SK-N-SH (cell line): ENCODE results near the gene SNRNP70. TPM values are rescaled to one million over a fixed set of nuclear protein-coding genes. Genes with fewer than 3 reads are reported as not detected.

Source experiments
- CTCF ChIA-PET: fragments of 300-600, 350-600 bp; formaldehyde crosslinking; extraction: SDS; loops from one replicate; lab custom pipeline; 2021; lab: Yijun Ruan, JAX
- POLR2A ChIA-PET: fragments of 350-600 bp; sonication (Branson Sonifier 250); formaldehyde crosslinking; extraction: SDS; loops from one replicate; lab custom pipeline; 2020; ENCODE audit warnings: antibody characterized with exemption, inconsistent platforms; lab: Yijun Ruan, JAX
- DNase-seq: peaks from one replicate; pipeline ENCODE4 v3.0.0; 2012
- H2AFZ ChIP-seq: fragments of 200-600 bp; sonication (generic); 2 replicates; pipeline ENCODE4 v1.8.1; 2016; ENCODE audit warnings: antibody characterized with exemption, mild to moderate bottlenecking, low read depth
- H3F3A ChIP-seq: fragments of 200-600 bp; sonication (generic); replicated peaks from 2 replicates; pipeline ENCODE3; 2016; ENCODE audit warnings: antibody characterized with exemption, mild to moderate bottlenecking; ENCODE audit not compliant: insufficient read depth
- H3K27ac ChIP-seq, 2 experiments: fragments of 200-500 bp in 1 of 2; fragments of 200-600 bp in 1 of 2; sonication (Bioruptor generic) in 1 of 2; sonication (generic), shearing (Covaris generic) in 1 of 2; 2 replicates each; pipeline versions ENCODE4 v1.5.1 to v1.6.1; 2014 to 2016; ENCODE audit warnings: low read depth in 2 of 2, inconsistent platforms in 1 of 2, low read length in 1 of 2, mild to moderate bottlenecking in 1 of 2, mixed read lengths in 1 of 2
- H3K27me3 ChIP-seq: fragments of 200-600 bp; sonication (generic), shearing (Covaris generic); 2 replicates; pipeline ENCODE4 v1.6.1; 2016; ENCODE audit warnings: mixed run types; ENCODE audit not compliant: insufficient read depth
- H3K36me3 ChIP-seq, 2 experiments: fragments of 200-500 bp in 1 of 2; fragments of 200-600 bp in 1 of 2; sonication (Bioruptor generic) in 1 of 2; sonication (generic) in 1 of 2; replicated peaks in 1 of 2; 2 replicates each; pipeline versions ENCODE3 to v1.5.1; 2014 to 2016; ENCODE audit warnings: low read length in 1 of 2, mild to moderate bottlenecking in 1 of 2; ENCODE audit not compliant: insufficient read depth in 2 of 2, control insufficient read depth in 1 of 2
- H3K4me1 ChIP-seq, 2 experiments: fragments of 200-500 bp in 1 of 2; fragments of 200-600 bp in 1 of 2; sonication (Bioruptor generic) in 1 of 2; sonication (generic), shearing (Covaris generic) in 1 of 2; 2 replicates each; pipeline versions ENCODE4 v1.5.1 to v1.6.1; 2014 to 2016; ENCODE audit warnings: low read depth in 1 of 2, low read length in 1 of 2, mixed run types in 1 of 2; ENCODE audit not compliant: insufficient read depth in 2 of 2, control insufficient read depth in 1 of 2
- H3K4me2 ChIP-seq: fragments of 200-600 bp; sonication (generic), shearing (Covaris generic); 2 replicates; pipeline ENCODE4 v1.6.1; 2017; ENCODE audit warnings: mixed run types
- H3K4me3 ChIP-seq, 2 experiments: fragments of 200-500 bp in 1 of 2; fragments of 200-600 bp in 1 of 2; sonication (Bioruptor generic) in 1 of 2; sonication (generic), shearing (Covaris generic) in 1 of 2; 2 replicates each; pipeline versions ENCODE4 v1.5.1 to v1.8.1; 2014 to 2016; ENCODE audit warnings: low read depth in 2 of 2, inconsistent platforms in 1 of 2, low read length in 1 of 2, mild to moderate bottlenecking in 1 of 2, mixed read lengths in 1 of 2, moderate library complexity in 1 of 2
- H3K79me2 ChIP-seq: fragments of 200-600 bp; sonication (generic); 2 replicates; pipeline ENCODE4 v1.8.1; 2017; ENCODE audit warnings: mild to moderate bottlenecking; ENCODE audit not compliant: insufficient read depth
- H3K9ac ChIP-seq: fragments of 200-600 bp; sonication (generic); 2 replicates; pipeline ENCODE4 v1.6.1; 2017; ENCODE audit warnings: mixed run types
- H3K9me2 ChIP-seq: fragments of 200-600 bp; sonication (generic); 2 replicates; pipeline ENCODE4 v1.6.1; 2017; ENCODE audit warnings: mixed run types
- H3K9me3 ChIP-seq: fragments of 200-600 bp; sonication (generic); 2 replicates; pipeline ENCODE4 v1.6.1; 2017; ENCODE audit warnings: mixed run types, mild to moderate bottlenecking, moderate library complexity
- H4K20me1 ChIP-seq: fragments of 200-600 bp; sonication (generic); 2 replicates; pipeline ENCODE4 v1.6.1; 2017; ENCODE audit warnings: mild to moderate bottlenecking, mixed run types; ENCODE audit not compliant: insufficient read depth
- CHD2 ChIP-seq: fragments of 150-350 bp; IDR thresholded peaks from 2 replicates; pipeline ENCODE4 v1.6.1; 2018; ENCODE audit warnings: low read length; ENCODE audit not compliant: partially characterized antibody
- ELF1 ChIP-seq: IDR thresholded peaks from 2 replicates; pipeline ENCODE4 v1.4.0; 2012
- EZH2phosphoT487 ChIP-seq: fragments of 200-600 bp; sonication (generic); IDR thresholded peaks from 2 replicates; pipeline ENCODE4 v1.6.1; 2017; ENCODE audit warnings: low read depth, mixed run types, mild to moderate bottlenecking, antibody characterized with exemption, moderate library complexity, borderline replicate concordance
- FOSL2 ChIP-seq: IDR thresholded peaks from 2 replicates; pipeline ENCODE4 v1.4.0; 2012; ENCODE audit warnings: low read depth, mild to moderate bottlenecking, moderate library complexity, borderline replicate concordance
- FOXJ3 ChIP-seq: sonication (generic); formaldehyde crosslinking; IDR thresholded peaks from 2 replicates; pipeline ENCODE4 v1.5.1; 2020; ENCODE audit warnings: mild to moderate bottlenecking, missing genetic modification reagents
- MEF2A ChIP-seq: IDR thresholded peaks from 2 replicates; pipeline ENCODE4 v1.4.0; 2012; ENCODE audit warnings: low read depth, borderline replicate concordance
- NFIC ChIP-seq: IDR thresholded peaks from 2 replicates; pipeline ENCODE4 v1.4.0; 2012; ENCODE audit warnings: borderline replicate concordance
- NRF1 ChIP-seq: IDR thresholded peaks from 2 replicates; pipeline ENCODE4 v1.6.1; 2012; ENCODE audit warnings: low read depth, mild to moderate bottlenecking, low read length
- POLR2AphosphoS5 ChIP-seq: IDR thresholded peaks from 2 replicates; pipeline ENCODE4 v1.6.1; 2012; ENCODE audit warnings: low read depth, low read length
- RAD21 ChIP-seq: IDR thresholded peaks from 2 replicates; pipeline ENCODE4 v1.6.1; 2012; ENCODE audit warnings: mild to moderate bottlenecking, low read length
- RFX5 ChIP-seq: IDR thresholded peaks from 2 replicates; pipeline ENCODE4 v1.6.1; 2012; ENCODE audit warnings: mild to moderate bottlenecking, improper control_type of control experiment, low read length
- SMC3 ChIP-seq: IDR thresholded peaks from 2 replicates; pipeline ENCODE4 v1.6.1; 2012; ENCODE audit warnings: low read depth, low read length, improper control_type of control experiment
- TCF12 ChIP-seq: IDR thresholded peaks from 2 replicates; pipeline ENCODE4 v1.4.0; 2012
- TEAD4 ChIP-seq: IDR thresholded peaks from 2 replicates; pipeline ENCODE4 v1.4.0; 2012; ENCODE audit warnings: mild to moderate bottlenecking, borderline replicate concordance; ENCODE audit not compliant: insufficient read depth
- YY1 ChIP-seq: IDR thresholded peaks from 2 replicates; pipeline ENCODE4 v1.4.0; 2012; ENCODE audit warnings: low read depth, mild to moderate bottlenecking
- WGBS: methylation state at CpG from one replicate; pipeline ENCODE4 v1.1.6; 2017; ENCODE audit warnings: low lambda C conversion rate; 5-methylcytosine and 5-hydroxymethylcytosine counted together
- polyA plus RNA-seq, 3 experiments: library from polyadenylated mRNA; depleted of rRNA; stranded (reverse); fragments of >200 nt; gene quantifications; 2 replicates each; pipeline ENCODE4 v1.2.3, GENCODE V29; 2012
- TF ChIP-seq, protein P1 (sequence below): IDR thresholded peaks from 2 replicates; pipeline ENCODE4; 2012
- TF ChIP-seq, protein P2 (sequence below): IDR thresholded peaks from 2 replicates; pipeline ENCODE4 v1.4.0; 2012; ENCODE audit warnings: low read depth, borderline replicate concordance
- TF ChIP-seq, protein P3 (sequence below): IDR thresholded peaks from 2 replicates; pipeline ENCODE4 v1.6.1; 2012; ENCODE audit warnings: mild to moderate bottlenecking, low read depth, low read length, moderate library complexity

Gene SNRNP70
- polyA plus RNA-seq, 1 of the 3 experiments (the other 2 are of a cell fraction) = 359 TPM

DNA sequence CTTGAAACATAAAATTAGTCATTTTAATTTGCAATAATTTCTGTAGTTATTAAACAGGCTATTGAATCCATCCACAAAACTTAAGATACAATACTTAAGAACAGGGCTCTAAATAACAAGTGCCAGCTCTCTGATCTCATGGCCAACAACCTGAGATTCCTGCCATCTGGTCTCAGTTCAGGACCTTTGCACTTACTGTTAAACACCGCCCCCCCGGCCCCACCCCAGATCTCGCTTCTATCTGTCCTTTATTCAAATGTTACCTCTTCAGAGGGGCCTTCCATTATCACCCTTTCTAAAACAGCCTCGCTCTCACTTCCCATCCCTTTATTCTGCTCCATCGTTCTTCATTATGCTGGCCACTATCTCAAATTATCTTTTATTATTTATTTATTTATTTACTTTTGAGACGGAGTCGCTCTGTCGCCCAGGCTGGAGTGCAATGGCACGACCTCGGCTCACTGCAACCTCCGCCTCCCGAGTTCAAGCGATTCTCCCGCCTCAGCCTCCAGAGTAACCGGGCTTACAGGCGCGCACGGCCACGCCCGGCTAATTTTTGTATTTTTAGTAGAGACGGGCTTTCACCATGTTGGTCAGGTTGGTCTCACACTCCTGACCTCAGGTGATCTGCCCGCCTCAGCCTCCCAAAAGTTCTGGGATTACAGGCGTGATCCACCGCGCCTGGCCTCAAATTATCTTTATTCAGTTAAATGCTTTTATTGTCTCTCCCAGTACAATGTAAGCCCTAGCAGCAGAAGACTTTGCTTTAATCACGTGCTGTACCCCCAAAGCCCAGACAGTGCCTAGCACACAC is 838 bp upstream of the SNRNP70 start:
- peak overlapping the region; percentile 63; the same call in 1 of the 2 replicates for H3K4me2 ChIP-seq
- ChIA-PET CTCF (interaction anchor here (1.0 kb wide), 1 partner anchor 13 kb away, joined by 4 read pairs; no protein-coding TSS in a partner anchor), POLR2A (no interaction called here)
- H3F3A ChIP-seq = peaks cover 4% of the 10 kb centered on the region
- H3K27ac ChIP-seq = peak overlapping the region; percentile 46 to 69
- DNase-seq = no peak
- H3K9ac ChIP-seq = peak overlapping the region; percentile 98; the same call in 1 of the 2 replicates
- no peaks in the 10 kb centered on the region for H3K27me3 ChIP-seq
- H2AFZ ChIP-seq = peak overlapping the region; percentile 71
- H3K4me3 ChIP-seq = peak overlapping the region; percentile 24 to 78; a peak in 3 of 4 replicates
- peaks cover 10 to 12% of the 10 kb centered on the region in 2 experiments; a peak in 1 of 4 replicates for H3K4me1 ChIP-seq
- TF ChIP-seq, protein P1, sequence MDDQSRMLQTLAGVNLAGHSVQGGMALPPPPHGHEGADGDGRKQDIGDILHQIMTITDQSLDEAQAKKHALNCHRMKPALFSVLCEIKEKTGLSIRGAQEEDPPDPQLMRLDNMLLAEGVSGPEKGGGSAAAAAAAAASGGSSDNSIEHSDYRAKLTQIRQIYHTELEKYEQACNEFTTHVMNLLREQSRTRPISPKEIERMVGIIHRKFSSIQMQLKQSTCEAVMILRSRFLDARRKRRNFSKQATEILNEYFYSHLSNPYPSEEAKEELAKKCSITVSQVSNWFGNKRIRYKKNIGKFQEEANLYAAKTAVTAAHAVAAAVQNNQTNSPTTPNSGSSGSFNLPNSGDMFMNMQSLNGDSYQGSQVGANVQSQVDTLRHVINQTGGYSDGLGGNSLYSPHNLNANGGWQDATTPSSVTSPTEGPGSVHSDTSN = no peak
- TF ChIP-seq TEAD4 (no peak), CHD2 (no peak), NFIC (no peak), POLR2AphosphoS5 (no peak), FOXJ3 (no peak)
- peaks cover 45% of the 10 kb centered on the region for H3K79me2 ChIP-seq
- no peaks in the 10 kb centered on the region for H3K9me2 ChIP-seq
- peaks cover 10 to 25% of the 10 kb centered on the region in 2 experiments for H3K36me3 ChIP-seq
- 72% methylated on average over 26 of the region's 26 CpGs for WGBS
- H4K20me1 ChIP-seq = peaks cover 39% of the 10 kb centered on the region
- no peaks in the 10 kb centered on the region for H3K9me3 ChIP-seq

DNA sequence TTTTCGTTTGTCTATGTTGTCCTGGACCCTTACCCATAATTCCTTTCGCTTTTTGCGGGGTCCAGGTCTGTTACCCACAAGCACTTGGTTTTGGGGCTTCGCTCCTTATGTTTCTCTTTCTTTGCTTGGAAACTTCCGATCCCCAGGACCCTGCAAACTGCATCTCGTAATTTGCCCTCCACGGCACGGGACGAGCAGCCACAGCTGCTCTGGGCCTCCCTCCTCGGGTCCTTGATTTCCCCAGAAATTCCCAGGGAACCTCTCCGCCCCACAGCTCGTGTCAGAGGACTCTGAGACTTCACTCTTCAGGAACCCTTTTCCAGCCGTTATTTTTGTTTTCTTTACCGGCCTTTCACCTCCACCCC is 599 bp downstream of the SNRNP70 start:
- H3K9me3 ChIP-seq = no peaks in the 10 kb centered on the region
- peak overlapping the region; percentile 77 to 89 for H3K27ac ChIP-seq
- peaks cover 60% of the 10 kb centered on the region for H3K79me2 ChIP-seq
- peak overlapping the region; percentile 99 for H3K4me2 ChIP-seq
- peaks cover 53% of the 10 kb centered on the region for H4K20me1 ChIP-seq
- peaks cover 10 to 12% of the 10 kb centered on the region in 2 experiments; a peak in 1 of 4 replicates for H3K4me1 ChIP-seq
- no peak overlapping the region; the same call in 1 of the 2 replicates for H2AFZ ChIP-seq
- WGBS = under 1% methylated on average over 14 of the region's 14 CpGs
- H3K4me3 ChIP-seq = peak overlapping the region; percentile 78 to 99
- no peak for DNase-seq
- CTCF ChIA-PET = interaction anchor here (1.1 to 4.3 kb wide), 4 partner anchors 12 to 113 kb away, joined by 3 to 40 read pairs (median 14); a partner anchor contains a TSS
- H3K27me3 ChIP-seq = no peaks in the 10 kb centered on the region
- no peaks in the 10 kb centered on the region for H3K9me2 ChIP-seq
- peaks cover 20 to 33% of the 10 kb centered on the region in 2 experiments for H3K36me3 ChIP-seq
- H3F3A ChIP-seq = peaks cover under 1% of the 10 kb centered on the region
- H3K9ac ChIP-seq = peak overlapping the region; percentile 98
- POLR2A ChIA-PET = no interaction called here
- no peak for TF ChIP-seq NFIC
- no peak for TF ChIP-seq TEAD4
- TF ChIP-seq FOSL2 = no peak
- TF ChIP-seq EZH2phosphoT487 = no peak
- TF ChIP-seq POLR2AphosphoS5 = no peak
- TF ChIP-seq, protein P2, sequence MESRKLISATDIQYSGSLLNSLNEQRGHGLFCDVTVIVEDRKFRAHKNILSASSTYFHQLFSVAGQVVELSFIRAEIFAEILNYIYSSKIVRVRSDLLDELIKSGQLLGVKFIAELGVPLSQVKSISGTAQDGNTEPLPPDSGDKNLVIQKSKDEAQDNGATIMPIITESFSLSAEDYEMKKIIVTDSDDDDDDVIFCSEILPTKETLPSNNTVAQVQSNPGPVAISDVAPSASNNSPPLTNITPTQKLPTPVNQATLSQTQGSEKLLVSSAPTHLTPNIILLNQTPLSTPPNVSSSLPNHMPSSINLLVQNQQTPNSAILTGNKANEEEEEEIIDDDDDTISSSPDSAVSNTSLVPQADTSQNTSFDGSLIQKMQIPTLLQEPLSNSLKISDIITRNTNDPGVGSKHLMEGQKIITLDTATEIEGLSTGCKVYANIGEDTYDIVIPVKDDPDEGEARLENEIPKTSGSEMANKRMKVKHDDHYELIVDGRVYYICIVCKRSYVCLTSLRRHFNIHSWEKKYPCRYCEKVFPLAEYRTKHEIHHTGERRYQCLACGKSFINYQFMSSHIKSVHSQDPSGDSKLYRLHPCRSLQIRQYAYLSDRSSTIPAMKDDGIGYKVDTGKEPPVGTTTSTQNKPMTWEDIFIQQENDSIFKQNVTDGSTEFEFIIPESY = no peak
- TF ChIP-seq, protein P1 = no peak
- TF ChIP-seq NRF1 = no peak
- TF ChIP-seq TCF12 = no peak
- TF ChIP-seq, protein P3, sequence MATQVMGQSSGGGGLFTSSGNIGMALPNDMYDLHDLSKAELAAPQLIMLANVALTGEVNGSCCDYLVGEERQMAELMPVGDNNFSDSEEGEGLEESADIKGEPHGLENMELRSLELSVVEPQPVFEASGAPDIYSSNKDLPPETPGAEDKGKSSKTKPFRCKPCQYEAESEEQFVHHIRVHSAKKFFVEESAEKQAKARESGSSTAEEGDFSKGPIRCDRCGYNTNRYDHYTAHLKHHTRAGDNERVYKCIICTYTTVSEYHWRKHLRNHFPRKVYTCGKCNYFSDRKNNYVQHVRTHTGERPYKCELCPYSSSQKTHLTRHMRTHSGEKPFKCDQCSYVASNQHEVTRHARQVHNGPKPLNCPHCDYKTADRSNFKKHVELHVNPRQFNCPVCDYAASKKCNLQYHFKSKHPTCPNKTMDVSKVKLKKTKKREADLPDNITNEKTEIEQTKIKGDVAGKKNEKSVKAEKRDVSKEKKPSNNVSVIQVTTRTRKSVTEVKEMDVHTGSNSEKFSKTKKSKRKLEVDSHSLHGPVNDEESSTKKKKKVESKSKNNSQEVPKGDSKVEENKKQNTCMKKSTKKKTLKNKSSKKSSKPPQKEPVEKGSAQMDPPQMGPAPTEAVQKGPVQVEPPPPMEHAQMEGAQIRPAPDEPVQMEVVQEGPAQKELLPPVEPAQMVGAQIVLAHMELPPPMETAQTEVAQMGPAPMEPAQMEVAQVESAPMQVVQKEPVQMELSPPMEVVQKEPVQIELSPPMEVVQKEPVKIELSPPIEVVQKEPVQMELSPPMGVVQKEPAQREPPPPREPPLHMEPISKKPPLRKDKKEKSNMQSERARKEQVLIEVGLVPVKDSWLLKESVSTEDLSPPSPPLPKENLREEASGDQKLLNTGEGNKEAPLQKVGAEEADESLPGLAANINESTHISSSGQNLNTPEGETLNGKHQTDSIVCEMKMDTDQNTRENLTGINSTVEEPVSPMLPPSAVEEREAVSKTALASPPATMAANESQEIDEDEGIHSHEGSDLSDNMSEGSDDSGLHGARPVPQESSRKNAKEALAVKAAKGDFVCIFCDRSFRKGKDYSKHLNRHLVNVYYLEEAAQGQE = no peak
- TF ChIP-seq ELF1 = no peak
- no peak for TF ChIP-seq RFX5
- TF ChIP-seq MEF2A = no peak
- no peak for TF ChIP-seq RAD21
- no peak for TF ChIP-seq YY1
- TF ChIP-seq SMC3 = no peak
